SJCRH30 (cell line): Measurements from ENCODE around the gene GLT8D2. TPM values are rescaled to one million over a fixed set of nuclear protein-coding genes. Genes with fewer than 3 reads are reported as not detected.
"Not testable (repeated sequence)": the region's sequence is repeated elsewhere in the genome, so short reads cannot be mapped to it uniquely, and the experiment has no call there.

Experiments used
- DNase-seq, 2 experiments: peaks; one replicate each; pipeline ENCODE4 v3.0.0-alpha.2; 2015 to 2020
- H3K27ac ChIP-seq: fragments of 250-450 bp; sonication (Bioruptor Pico); 2 replicates; pipeline ENCODE4 v1.5.1; 2020; ENCODE audit warnings: mild to moderate bottlenecking, moderate library complexity
- H3K27me3 ChIP-seq: fragments of 250-450 bp; sonication (Bioruptor Pico); 2 replicates; pipeline ENCODE4 v1.5.1; 2020; ENCODE audit warnings: mild to moderate bottlenecking, moderate library complexity
- H3K36me3 ChIP-seq: fragments of 250-450 bp; sonication (Bioruptor Pico); 2 replicates; pipeline ENCODE4 v1.5.1; 2020; ENCODE audit warnings: mild to moderate bottlenecking, moderate library complexity
- H3K4me1 ChIP-seq: fragments of 250-450 bp; sonication (Bioruptor Pico); 2 replicates; pipeline ENCODE4 v1.5.1; 2020; ENCODE audit warnings: mild to moderate bottlenecking, moderate library complexity
- H3K4me3 ChIP-seq: fragments of 250-450 bp; sonication (Bioruptor Pico); 2 replicates; pipeline ENCODE4 v1.5.1; 2020; ENCODE audit warnings: mild to moderate bottlenecking, moderate library complexity
- H3K9me3 ChIP-seq: fragments of 250-450 bp; sonication (Bioruptor Pico); replicated peaks from 2 replicates; pipeline ENCODE4 v1.5.1; 2020; ENCODE audit warnings: mild to moderate bottlenecking, moderate library complexity
- total RNA-seq: library from RNA; depleted of rRNA; stranded (reverse); fragments of >200 nt; shearing (Covaris generic); gene quantifications from 2 replicates; pipeline ENCODE4 v1.2.3, GENCODE V29; 2014

Gene GLT8D2
- total RNA-seq, 1 experiment from 2014 or later = 17.9 TPM

GRCh38 chr12:104060791-104061190, 10.8 kb upstream of the GLT8D2 start:
- Histone ChIP-seq H3K36me3 (no peaks in the 10 kb centered on the region), H3K27ac (no peak overlapping the region), H3K27me3 (no peaks in the 10 kb centered on the region), H3K4me3 (no peak overlapping the region), H3K4me1 (peaks cover 14% of the 10 kb centered on the region), H3K9me3 (no peaks in the 10 kb centered on the region)
- no peak for DNase-seq

GRCh38 chr12:104059963-104060362, 10.0 kb upstream of the GLT8D2 start:
- H3K27ac ChIP-seq = no peak overlapping the region
- no peaks in the 10 kb centered on the region for H3K9me3 ChIP-seq
- H3K36me3 ChIP-seq = no peaks in the 10 kb centered on the region
- no peak overlapping the region for H3K4me3 ChIP-seq
- no peak for DNase-seq
- peaks cover 19% of the 10 kb centered on the region for H3K4me1 ChIP-seq
- no peaks in the 10 kb centered on the region for H3K27me3 ChIP-seq

DNA sequence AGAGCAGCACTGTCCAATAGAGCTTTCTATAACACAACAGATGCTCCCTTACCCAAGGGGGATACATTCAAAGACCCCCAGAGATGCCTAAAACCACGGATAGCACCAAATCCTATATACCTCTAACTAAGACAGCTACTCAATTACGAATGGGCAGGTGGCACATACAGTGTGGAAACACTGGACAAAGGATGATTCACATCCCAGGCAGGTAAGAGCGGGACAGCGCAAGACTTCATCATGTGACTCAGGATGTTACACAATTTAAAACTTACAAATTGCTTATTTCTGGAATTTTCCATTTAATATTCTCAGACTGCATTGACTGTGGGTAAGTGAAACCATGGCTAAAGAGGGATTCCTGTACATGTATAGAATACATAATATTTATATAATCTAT, 8.8 kb upstream of the GLT8D2 start:
- Histone ChIP-seq H3K36me3 (no peaks in the 10 kb centered on the region), H3K27me3 (no peaks in the 10 kb centered on the region), H3K9me3 (no peaks in the 10 kb centered on the region), H3K4me1 (peaks cover 19% of the 10 kb centered on the region), H3K4me3 (no peak overlapping the region), H3K27ac (no peak overlapping the region)
- DNase-seq = no peak

- H3K36me3 ChIP-seq = no peaks in the 10 kb centered on the region
- no peaks in the 10 kb centered on the region for H3K27me3 ChIP-seq
- no peak overlapping the region for H3K27ac ChIP-seq
- no peaks in the 10 kb centered on the region for H3K9me3 ChIP-seq
- peaks cover 19% of the 10 kb centered on the region for H3K4me1 ChIP-seq
- no peak overlapping the region for H3K4me3 ChIP-seq
- peak in 1 of 2 experiments; percentile 48 for DNase-seq
Observed at GRCh38 chr12:104057771-104058197, 7.8 kb upstream of the GLT8D2 start.

GRCh38 chr12:104056419-104056972, 6.5 kb upstream of the GLT8D2 start:
- Histone ChIP-seq H3K27ac (peak overlapping the region; percentile 47), H3K4me3 (no peak overlapping the region), H3K36me3 (no peaks in the 10 kb centered on the region), H3K9me3 (no peaks in the 10 kb centered on the region), H3K27me3 (no peaks in the 10 kb centered on the region), H3K4me1 (peaks cover 19% of the 10 kb centered on the region)
- peak; percentile 38 to 49 for DNase-seq

GRCh38 chr12:104055686-104056388, 5.8 kb upstream of the GLT8D2 start:
- peaks cover 19% of the 10 kb centered on the region for H3K4me1 ChIP-seq
- H3K27me3 ChIP-seq = no peaks in the 10 kb centered on the region
- peak; percentile 64 to 75 for DNase-seq
- H3K9me3 ChIP-seq = no peaks in the 10 kb centered on the region
- H3K4me3 ChIP-seq = no peak overlapping the region
- peak overlapping the region; percentile 47 for H3K27ac ChIP-seq
- no peaks in the 10 kb centered on the region for H3K36me3 ChIP-seq

- H3K4me3 ChIP-seq = no peak overlapping the region
- H3K27me3 ChIP-seq = no peaks in the 10 kb centered on the region
- DNase-seq = no peak
- H3K27ac ChIP-seq = no peak overlapping the region
- H3K36me3 ChIP-seq = no peaks in the 10 kb centered on the region
- H3K9me3 ChIP-seq = no peaks in the 10 kb centered on the region
- peaks cover 19% of the 10 kb centered on the region for H3K4me1 ChIP-seq
Observed at GRCh38 chr12:104054681-104055346, 4.8 kb upstream of the GLT8D2 start.

DNA sequence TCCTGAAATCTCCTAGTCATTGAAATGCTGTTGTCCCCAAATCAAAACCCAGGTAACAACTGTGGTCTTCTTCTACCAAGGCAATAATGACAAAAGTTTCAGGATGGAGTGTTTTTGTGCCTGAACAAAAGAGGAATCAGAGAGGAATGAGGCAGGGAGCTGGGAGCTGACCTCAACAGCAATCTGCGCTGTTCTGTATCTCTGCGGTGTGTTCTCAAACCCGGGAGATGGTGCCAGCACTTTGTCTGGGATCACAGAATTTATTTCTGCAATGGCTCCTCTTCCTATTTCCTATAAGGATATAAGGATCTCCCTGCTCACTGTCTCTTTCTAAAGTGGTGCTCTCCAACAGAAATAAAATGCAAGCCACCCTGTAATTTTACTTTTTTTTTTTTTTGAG, 449 bp upstream of the GLT8D2 start:
- no peaks in the 10 kb centered on the region for H3K9me3 ChIP-seq
- no peaks in the 10 kb centered on the region for H3K27me3 ChIP-seq
- DNase-seq = no peak
- peak overlapping the region; percentile 61 for H3K4me3 ChIP-seq
- no peak overlapping the region for H3K27ac ChIP-seq
- H3K36me3 ChIP-seq = no peaks in the 10 kb centered on the region
- peaks cover 10% of the 10 kb centered on the region for H3K4me1 ChIP-seq

- no peaks in the 10 kb centered on the region for H3K36me3 ChIP-seq
- H3K27ac ChIP-seq = peak overlapping the region; percentile 21; the same call in 1 of the 2 replicates
- H3K27me3 ChIP-seq = no peaks in the 10 kb centered on the region
- H3K9me3 ChIP-seq = no peaks in the 10 kb centered on the region
- peaks cover 8% of the 10 kb centered on the region for H3K4me1 ChIP-seq
- DNase-seq = peak; percentile 23 to 56
- peak overlapping the region; percentile 61 for H3K4me3 ChIP-seq
Observed at GRCh38 chr12:104049278-104049902, 597 bp downstream of the GLT8D2 start.

- no peaks in the 10 kb centered on the region for H3K36me3 ChIP-seq
- peak overlapping the region; percentile 61 for H3K4me3 ChIP-seq
- H3K27ac ChIP-seq = no peak overlapping the region; the same call in 1 of the 2 replicates
- H3K9me3 ChIP-seq = no peaks in the 10 kb centered on the region
- peaks cover 8% of the 10 kb centered on the region for H3K4me1 ChIP-seq
- no peaks in the 10 kb centered on the region for H3K27me3 ChIP-seq
- no peak for DNase-seq
Observed at GRCh38 chr12:104048811-104049210, 1.2 kb downstream of the GLT8D2 start.

DNA sequence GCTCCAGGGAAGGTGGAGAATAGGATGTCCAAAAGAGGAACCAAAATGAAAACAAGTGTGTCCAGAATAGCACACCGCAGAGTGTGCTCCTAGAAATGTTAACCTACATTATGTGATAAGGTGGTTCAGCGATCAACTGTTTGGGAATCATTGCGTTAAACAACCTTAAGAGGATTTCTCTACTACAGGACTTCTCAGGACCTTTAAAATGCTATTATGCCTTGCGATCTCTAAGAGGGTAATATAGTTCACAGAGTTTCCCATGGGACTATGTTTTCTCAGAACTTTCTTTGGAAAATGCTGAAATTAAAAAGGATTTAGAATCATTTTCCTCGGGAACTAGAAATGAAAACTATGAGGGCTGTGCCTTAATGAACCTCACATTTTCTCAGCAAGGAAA, 1.8 kb downstream of the GLT8D2 start:
- no peak overlapping the region for H3K27ac ChIP-seq
- no peaks in the 10 kb centered on the region for H3K9me3 ChIP-seq
- peaks cover 8% of the 10 kb centered on the region for H3K4me1 ChIP-seq
- H3K4me3 ChIP-seq = no peak overlapping the region
- DNase-seq = no peak
- H3K27me3 ChIP-seq = no peaks in the 10 kb centered on the region
- H3K36me3 ChIP-seq = no peaks in the 10 kb centered on the region

- no peak overlapping the region for H3K27ac ChIP-seq
Observed at GRCh38 chr12:104046306-104046705, 3.7 kb downstream of the GLT8D2 start.

DNA sequence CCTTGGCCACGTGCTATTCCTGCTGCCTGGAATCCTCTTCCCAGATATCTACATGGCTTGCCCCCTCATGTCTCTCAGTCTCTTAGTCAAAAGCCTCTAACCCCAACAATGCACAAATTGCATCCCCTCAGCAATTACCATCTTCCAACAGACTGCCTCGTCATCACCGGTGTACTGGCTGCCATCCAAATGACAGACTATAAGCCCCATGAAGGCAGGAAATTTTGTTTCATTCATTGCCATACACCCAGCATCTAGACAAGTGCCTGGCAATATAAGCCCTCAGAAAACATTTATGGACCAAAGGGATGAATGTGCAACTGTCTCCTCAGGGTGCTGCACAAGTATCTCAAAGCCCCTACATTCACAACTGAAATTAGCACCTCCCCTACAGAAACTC, 5.8 kb downstream of the GLT8D2 start:
- no peak for DNase-seq
- no peak overlapping the region for H3K4me3 ChIP-seq
- 0 out of 2 replicates have a peak, but pooled peaks cover 5% of the 10 kb centered on the region for H3K9me3 ChIP-seq
- no peak overlapping the region for H3K27ac ChIP-seq
- peaks cover 8% of the 10 kb centered on the region for H3K4me1 ChIP-seq
- H3K36me3 ChIP-seq = no peaks in the 10 kb centered on the region
- no peaks in the 10 kb centered on the region for H3K27me3 ChIP-seq

More at GRCh38 chr12:104046306-104046705, 3.7 kb downstream of the GLT8D2 start:
- Histone ChIP-seq H3K36me3 (no peaks in the 10 kb centered on the region), H3K9me3 (no peaks in the 10 kb centered on the region), H3K4me3 (no peak overlapping the region), H3K4me1 (peaks cover 8% of the 10 kb centered on the region), H3K27me3 (no peaks in the 10 kb centered on the region)
- no peak for DNase-seq

- Histone ChIP-seq H3K36me3 (no peaks in the 10 kb centered on the region), H3K9me3 (0 out of 2 replicates have a peak, but pooled peaks cover 5% of the 10 kb centered on the region), H3K27ac (no peak overlapping the region), H3K27me3 (no peaks in the 10 kb centered on the region), H3K4me1 (no peaks in the 10 kb centered on the region), H3K4me3 (no peak overlapping the region)
- DNase-seq = no peak
Observed at GRCh38 chr12:104042580-104042979, 7.4 kb downstream of the GLT8D2 start.

GRCh38 chr12:104039769-104040168, 10.2 kb downstream of the GLT8D2 start:
- H3K36me3 ChIP-seq, H3K9me3 ChIP-seq, H3K27ac ChIP-seq, H3K4me3 ChIP-seq, H3K27me3 ChIP-seq, H3K4me1 ChIP-seq, DNase-seq: not testable (repeated sequence)
